ENCODE data around the gene KNCN. TPM values are rescaled to one million over a fixed set of nuclear protein-coding genes. Genes with fewer than 3 reads are reported as not detected.

The KNCN gene
- polyA plus RNA-seq, 3 donors from 2014 or later = not detected

- DNase-seq = no peak
- Mint-ChIP-seq H3K27ac (no peak overlapping the region), H3K36me3 (no peaks in the 10 kb centered on the region), H3K4me1 (no peaks in the 10 kb centered on the region), H3K27me3 (ENCODE audit: low read depth in 3 of 3) (peaks cover 3 to 9% (median 5%) of the 10 kb centered on the region in 3 donors), H3K4me3 (no peak overlapping the region), H3K9me3 (no peaks in the 10 kb centered on the region)
Observed at GRCh38 chr1:46522184-46522968, 29.1 kb downstream of the KNCN start.

DNA sequence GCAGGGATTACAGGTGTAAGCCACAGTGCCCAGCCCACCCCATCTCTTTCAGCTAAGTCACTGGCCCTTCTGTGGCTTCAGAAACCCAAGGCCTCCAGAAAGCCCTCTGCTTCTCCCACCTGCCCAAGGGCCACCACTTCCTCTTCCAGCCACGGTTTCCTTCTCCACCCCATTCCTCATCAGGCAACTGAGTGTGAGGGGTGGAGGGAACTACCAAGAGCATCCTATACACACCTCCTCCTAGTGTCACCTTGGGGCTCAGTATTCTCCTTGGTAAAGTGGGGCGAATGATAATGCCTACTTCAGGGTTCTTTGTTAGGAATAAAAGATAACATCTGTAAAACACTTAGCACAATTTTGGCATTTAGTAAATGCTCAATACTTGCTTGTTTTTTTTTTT, 30.0 kb downstream of the KNCN start:
- Mint-ChIP-seq H3K27me3 (ENCODE audit: low read depth in 3 of 3) (peaks cover 3 to 8% (median 5%) of the 10 kb centered on the region in 3 donors), H3K36me3 (no peaks in the 10 kb centered on the region), H3K9me3 (no peaks in the 10 kb centered on the region), H3K4me3 (no peak overlapping the region), H3K27ac (no peak overlapping the region), H3K4me1 (no peaks in the 10 kb centered on the region)
- no peak for DNase-seq

GRCh38 chr1:46520063-46520911, 31.2 kb downstream of the KNCN start:
- peaks cover 5 to 6% (median 5%) of the 10 kb centered on the region in 3 donors for H3K27me3 Mint-ChIP-seq (ENCODE audit: low read depth in 3 of 3)
- no peaks in the 10 kb centered on the region for H3K9me3 Mint-ChIP-seq
- H3K4me3 Mint-ChIP-seq = no peak overlapping the region
- no peak for DNase-seq
- H3K4me1 Mint-ChIP-seq = no peaks in the 10 kb centered on the region
- no peaks in the 10 kb centered on the region for H3K36me3 Mint-ChIP-seq
- no peak overlapping the region for H3K27ac Mint-ChIP-seq

DNA sequence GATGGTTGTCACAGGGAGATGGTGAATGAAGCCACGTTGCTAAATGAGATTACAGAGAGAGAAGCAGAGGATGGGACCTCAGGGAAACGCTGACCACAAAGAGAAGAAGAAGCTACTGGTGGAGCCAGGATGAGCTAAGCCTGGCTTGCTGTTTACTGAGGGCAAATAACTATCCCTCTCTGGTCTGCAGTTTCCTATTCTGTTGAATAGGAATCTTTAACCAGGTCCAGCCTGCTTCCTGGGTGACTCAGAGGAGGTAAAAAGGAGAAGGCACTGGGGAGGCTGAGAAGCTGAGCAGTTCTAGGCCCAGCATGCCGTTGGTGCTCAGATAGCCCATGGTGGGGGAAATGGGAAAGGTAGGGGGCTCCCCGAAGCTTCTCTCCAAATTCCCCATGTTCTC, 32.2 kb downstream of the KNCN start:
- Mint-ChIP-seq H3K4me3 (no peak overlapping the region), H3K27me3 (ENCODE audit: low read depth in 3 of 3) (peaks cover 3 to 8% (median 5%) of the 10 kb centered on the region in 3 donors), H3K9me3 (no peaks in the 10 kb centered on the region), H3K27ac (no peak overlapping the region), H3K36me3 (no peaks in the 10 kb centered on the region), H3K4me1 (no peaks in the 10 kb centered on the region)
- no peak for DNase-seq

GRCh38 chr1:46517932-46518498, 33.4 kb downstream of the KNCN start:
- no peak overlapping the region for H3K4me3 Mint-ChIP-seq
- peaks cover 3 to 8% (median 5%) of the 10 kb centered on the region in 3 donors for H3K27me3 Mint-ChIP-seq (ENCODE audit: low read depth in 3 of 3)
- H3K4me1 Mint-ChIP-seq = no peaks in the 10 kb centered on the region
- no peaks in the 10 kb centered on the region for H3K9me3 Mint-ChIP-seq
- DNase-seq = no peak
- H3K36me3 Mint-ChIP-seq = no peaks in the 10 kb centered on the region
- H3K27ac Mint-ChIP-seq = no peak overlapping the region

GRCh38 chr1:46517010-46517600, 34.3 kb downstream of the KNCN start:
- peaks cover 5 to 8% (median 5%) of the 10 kb centered on the region in 3 donors for H3K27me3 Mint-ChIP-seq (ENCODE audit: low read depth in 3 of 3)
- H3K4me1 Mint-ChIP-seq = no peaks in the 10 kb centered on the region
- H3K9me3 Mint-ChIP-seq = no peaks in the 10 kb centered on the region
- DNase-seq = no peak
- no peak overlapping the region for H3K27ac Mint-ChIP-seq
- no peak overlapping the region for H3K4me3 Mint-ChIP-seq
- H3K36me3 Mint-ChIP-seq = no peaks in the 10 kb centered on the region

DNA sequence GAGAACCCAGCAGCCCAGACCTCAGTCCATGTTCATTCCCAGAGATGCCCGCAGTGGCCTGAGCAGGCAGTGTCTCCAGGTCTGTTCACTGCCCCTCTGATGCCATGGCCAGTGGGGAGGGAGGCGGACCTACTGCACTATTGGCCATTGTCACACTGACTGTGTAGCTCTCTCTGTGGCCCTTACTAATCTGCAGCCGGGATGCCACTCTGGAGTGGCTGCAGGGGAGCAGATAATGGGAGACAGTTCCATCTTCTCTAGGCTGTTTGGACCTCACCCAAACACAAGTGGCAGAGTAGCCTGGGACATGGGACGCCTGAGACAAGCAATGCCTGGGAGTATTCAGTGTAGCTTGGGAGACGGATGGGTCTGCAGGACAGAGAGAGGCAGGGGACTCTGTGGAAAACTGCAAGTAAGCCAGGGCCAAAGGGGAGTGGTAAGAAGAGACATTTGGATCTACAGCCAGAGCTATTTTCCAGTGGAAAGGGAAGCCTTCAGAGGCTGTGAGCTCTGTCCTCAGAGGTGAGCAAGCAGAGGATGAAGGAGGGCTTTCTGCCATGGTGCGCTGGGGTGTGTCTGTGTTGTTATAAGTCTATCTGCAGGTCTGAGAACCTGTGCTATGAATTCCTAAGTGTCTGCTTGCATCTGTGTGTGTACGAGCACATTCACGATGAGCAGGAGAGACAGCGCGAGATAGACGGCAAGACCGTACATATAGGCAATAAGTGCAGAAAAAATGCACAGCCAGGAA, 35.1 kb downstream of the KNCN start:
- H3K27ac Mint-ChIP-seq = no peak overlapping the region
- no peak overlapping the region for H3K4me3 Mint-ChIP-seq
- no peaks in the 10 kb centered on the region for H3K4me1 Mint-ChIP-seq
- no peaks in the 10 kb centered on the region for H3K36me3 Mint-ChIP-seq
- H3K27me3 Mint-ChIP-seq (ENCODE audit: low read depth in 3 of 3) = peaks cover 5 to 8% (median 5%) of the 10 kb centered on the region in 3 donors
- no peak for DNase-seq
- no peaks in the 10 kb centered on the region for H3K9me3 Mint-ChIP-seq

GRCh38 chr1:46515576-46515975, 35.9 kb downstream of the KNCN start:
- Mint-ChIP-seq H3K27ac (no peak overlapping the region), H3K4me3 (no peak overlapping the region), H3K4me1 (no peaks in the 10 kb centered on the region), H3K36me3 (no peaks in the 10 kb centered on the region), H3K27me3 (ENCODE audit: low read depth in 3 of 3) (peaks cover 3 to 8% (median 5%) of the 10 kb centered on the region in 3 donors), H3K9me3 (no peaks in the 10 kb centered on the region)
- no peak for DNase-seq

GRCh38 chr1:46513536-46513935, 37.9 kb downstream of the KNCN start:
- Mint-ChIP-seq H3K36me3 (no peaks in the 10 kb centered on the region), H3K4me3 (no peak overlapping the region), H3K9me3 (no peaks in the 10 kb centered on the region), H3K27me3 (ENCODE audit: low read depth in 3 of 3) (peaks cover 4 to 8% (median 5%) of the 10 kb centered on the region in 3 donors), H3K27ac (no peak overlapping the region), H3K4me1 (no peaks in the 10 kb centered on the region)
- DNase-seq = no peak

GRCh38 chr1:46512792-46513190, 38.7 kb downstream of the KNCN start:
- peaks cover 0 to 8% (median 4%) of the 10 kb centered on the region in 3 donors for H3K27me3 Mint-ChIP-seq (ENCODE audit: low read depth in 3 of 3)
- no peak for DNase-seq
- H3K36me3 Mint-ChIP-seq = no peaks in the 10 kb centered on the region
- no peaks in the 10 kb centered on the region for H3K4me1 Mint-ChIP-seq
- no peaks in the 10 kb centered on the region for H3K9me3 Mint-ChIP-seq
- H3K4me3 Mint-ChIP-seq = no peak overlapping the region
- H3K27ac Mint-ChIP-seq = no peak overlapping the region

DNA sequence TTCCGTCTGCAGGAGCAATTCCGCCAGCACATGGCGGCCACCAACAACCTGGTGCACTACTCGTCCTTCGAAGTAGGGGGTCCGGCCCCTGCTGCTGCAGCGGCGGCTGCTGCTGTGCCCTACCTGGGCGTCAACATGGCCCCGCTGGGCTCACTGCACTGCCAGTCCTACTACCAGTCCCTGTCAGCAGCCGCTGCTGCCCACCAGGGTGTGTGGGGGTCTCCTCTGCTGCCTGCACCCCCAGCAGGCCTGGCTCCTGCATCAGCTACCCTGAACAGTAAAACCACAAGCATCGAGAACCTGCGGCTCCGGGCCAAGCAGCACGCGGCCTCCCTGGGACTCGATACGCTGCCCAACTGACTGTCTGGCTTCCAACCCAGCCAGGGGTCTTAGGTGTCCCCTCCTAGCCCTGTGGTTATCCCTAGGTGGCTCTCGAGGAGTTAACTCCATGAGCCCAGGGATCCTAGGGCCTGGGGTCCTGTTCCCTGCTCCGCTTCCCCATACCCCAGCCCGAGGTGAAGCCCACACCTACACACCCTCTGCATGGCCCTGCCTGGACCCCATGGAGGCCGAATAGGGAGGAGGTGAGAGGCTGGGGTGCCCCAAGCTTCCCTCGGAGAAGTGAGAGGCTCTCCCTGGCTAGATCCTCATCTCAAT, 39.2 kb downstream of the KNCN start:
- Mint-ChIP-seq H3K4me3 (no peak overlapping the region), H3K9me3 (no peaks in the 10 kb centered on the region), H3K27ac (no peak overlapping the region), H3K36me3 (no peaks in the 10 kb centered on the region), H3K4me1 (no peaks in the 10 kb centered on the region), H3K27me3 (ENCODE audit: low read depth in 3 of 3) (peaks cover 0 to 8% (median 4%) of the 10 kb centered on the region in 3 donors)
- no peak for DNase-seq

DNA sequence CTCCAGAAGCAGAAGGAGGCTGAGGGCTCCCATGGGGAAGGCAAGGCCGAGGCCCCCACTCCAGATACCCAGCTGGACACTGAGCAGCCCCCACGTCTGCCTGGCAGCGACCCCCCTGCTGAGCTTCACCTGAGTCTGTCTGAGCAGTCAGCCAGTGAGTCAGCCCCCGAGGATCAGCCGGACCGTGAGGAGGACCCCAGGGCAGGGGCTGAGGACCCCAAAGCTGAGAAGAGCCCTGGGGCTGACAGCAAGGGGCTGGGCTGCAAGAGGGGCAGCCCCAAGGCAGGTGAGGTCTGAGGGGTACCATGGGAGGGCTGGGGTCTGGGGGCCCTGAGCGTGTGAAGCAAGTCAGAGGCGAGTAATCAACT, 40.5 kb downstream of the KNCN start:
- Mint-ChIP-seq H3K36me3 (no peaks in the 10 kb centered on the region), H3K9me3 (no peaks in the 10 kb centered on the region), H3K4me3 (no peak overlapping the region), H3K27ac (no peak overlapping the region), H3K4me1 (no peaks in the 10 kb centered on the region), H3K27me3 (ENCODE audit: low read depth in 3 of 3) (peaks cover 0 to 5% (median 4%) of the 10 kb centered on the region in 3 donors)
- no peak for DNase-seq
